Measurements from ENCODE around the gene CPXM1. TPM values are rescaled to one million over a fixed set of nuclear protein-coding genes. Genes with fewer than 3 reads are reported as not detected.

CPXM1 gene
- total and polyA plus RNA-seq, 2 experiments from 2014 or later, result 57.8 to 66.3 TPM

DNA sequence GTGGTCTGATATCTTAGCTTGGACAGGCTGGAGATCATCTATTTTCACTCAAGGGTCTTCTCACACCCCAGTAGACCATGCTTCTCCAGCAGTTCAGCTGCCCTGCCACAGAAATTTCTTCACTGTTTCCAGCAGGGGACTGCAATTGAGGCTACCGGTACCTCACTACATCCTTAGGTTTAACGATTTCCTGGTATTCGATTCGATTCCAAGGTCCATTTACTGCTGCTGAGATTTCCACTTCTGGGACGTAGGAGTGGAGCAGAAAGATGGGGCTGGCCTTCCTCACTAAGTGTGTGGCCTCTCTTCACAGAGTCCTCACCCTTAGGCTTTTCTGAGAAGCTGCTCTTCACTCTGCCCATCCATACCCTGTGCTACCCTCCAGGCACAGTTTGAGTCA lies 46.3 kb upstream of the CPXM1 start:
- Histone ChIP-seq H3K79me2 (peaks cover 20% of the 10 kb centered on the region), H3K27me3 (no peaks in the 10 kb centered on the region), H3K4me2 (no peak overlapping the region), H3K9me3 (ENCODE audit: low read depth) (no peaks in the 10 kb centered on the region), H3K4me1 (ENCODE audit: insufficient read depth) (peaks cover under 1% of the 10 kb centered on the region), H3K9me2 (replicated peaks; ENCODE audit: insufficient read depth) (no peaks in the 10 kb centered on the region), H3K27ac (no peak overlapping the region), H4K20me1 (ENCODE audit: insufficient read depth, poor library complexity, severe bottlenecking) (no peaks in the 10 kb centered on the region), H3K36me3 (replicated peaks; ENCODE audit: insufficient read depth, low read depth) (no peaks in the 10 kb centered on the region), H2AFZ (no peak overlapping the region), H3K4me3 (no peak overlapping the region)
- no peak for DNase-seq (ENCODE audit: low spot score)
- TF ChIP-seq EZH2phosphoT487 (IDR thresholded peaks at IDR 0.05; ENCODE audit: low read depth, severe bottlenecking, unreplicated experiment) (no peak), EZH2 (IDR thresholded peaks at IDR 0.05; ENCODE audit: borderline replicate concordance) (no peak)
- TF ChIP-seq, protein P1, sequence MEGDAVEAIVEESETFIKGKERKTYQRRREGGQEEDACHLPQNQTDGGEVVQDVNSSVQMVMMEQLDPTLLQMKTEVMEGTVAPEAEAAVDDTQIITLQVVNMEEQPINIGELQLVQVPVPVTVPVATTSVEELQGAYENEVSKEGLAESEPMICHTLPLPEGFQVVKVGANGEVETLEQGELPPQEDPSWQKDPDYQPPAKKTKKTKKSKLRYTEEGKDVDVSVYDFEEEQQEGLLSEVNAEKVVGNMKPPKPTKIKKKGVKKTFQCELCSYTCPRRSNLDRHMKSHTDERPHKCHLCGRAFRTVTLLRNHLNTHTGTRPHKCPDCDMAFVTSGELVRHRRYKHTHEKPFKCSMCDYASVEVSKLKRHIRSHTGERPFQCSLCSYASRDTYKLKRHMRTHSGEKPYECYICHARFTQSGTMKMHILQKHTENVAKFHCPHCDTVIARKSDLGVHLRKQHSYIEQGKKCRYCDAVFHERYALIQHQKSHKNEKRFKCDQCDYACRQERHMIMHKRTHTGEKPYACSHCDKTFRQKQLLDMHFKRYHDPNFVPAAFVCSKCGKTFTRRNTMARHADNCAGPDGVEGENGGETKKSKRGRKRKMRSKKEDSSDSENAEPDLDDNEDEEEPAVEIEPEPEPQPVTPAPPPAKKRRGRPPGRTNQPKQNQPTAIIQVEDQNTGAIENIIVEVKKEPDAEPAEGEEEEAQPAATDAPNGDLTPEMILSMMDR (IDR thresholded peaks at IDR 0.05; ENCODE audit: poor library complexity), result no peak
- WGBS (ENCODE audit: low lambda C conversion rate, missing lambda C conversion rate), result 87% methylated on average over 5 of the region's 5 CpGs

DNA sequence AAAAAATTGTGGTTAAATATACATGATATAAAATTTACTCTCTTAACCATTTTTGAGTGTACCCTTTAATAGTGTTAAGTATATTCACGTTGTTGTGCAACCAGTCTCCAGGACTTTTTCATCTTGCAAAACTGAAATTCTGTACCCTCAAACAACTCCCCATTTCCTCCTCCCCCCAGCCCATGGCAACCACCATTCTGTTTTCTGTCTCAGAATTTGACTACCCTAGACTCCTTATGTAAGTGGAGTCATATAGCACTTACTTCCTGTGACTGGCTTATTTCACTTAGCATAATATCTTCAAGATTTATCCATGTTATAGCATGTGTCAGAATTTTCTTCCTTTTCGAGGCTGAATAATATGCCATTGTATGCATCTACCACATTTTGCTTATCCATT lies 45.2 kb upstream of the CPXM1 start:
- Histone ChIP-seq H2AFZ (no peak overlapping the region), H3K9me2 (replicated peaks; ENCODE audit: insufficient read depth) (no peaks in the 10 kb centered on the region), H3K9me3 (ENCODE audit: low read depth) (no peaks in the 10 kb centered on the region), H3K79me2 (peaks cover 22% of the 10 kb centered on the region), H3K27me3 (no peaks in the 10 kb centered on the region), H3K36me3 (replicated peaks; ENCODE audit: insufficient read depth, low read depth) (no peaks in the 10 kb centered on the region), H3K27ac (no peak overlapping the region), H3K4me3 (no peak overlapping the region), H4K20me1 (ENCODE audit: insufficient read depth, poor library complexity, severe bottlenecking) (no peaks in the 10 kb centered on the region), H3K4me2 (no peak overlapping the region), H3K4me1 (ENCODE audit: insufficient read depth) (peaks cover 4% of the 10 kb centered on the region)
- no peak for DNase-seq (ENCODE audit: low spot score)
- WGBS (ENCODE audit: low lambda C conversion rate, missing lambda C conversion rate), result 95% methylated on average over 2 of the region's 2 CpGs
- TF ChIP-seq, protein P1 (IDR thresholded peaks at IDR 0.05; ENCODE audit: poor library complexity), result no peak
- no peak for TF ChIP-seq EZH2phosphoT487 (IDR thresholded peaks at IDR 0.05; ENCODE audit: low read depth, severe bottlenecking, unreplicated experiment)
- no peak for TF ChIP-seq EZH2 (IDR thresholded peaks at IDR 0.05; ENCODE audit: borderline replicate concordance)

DNA sequence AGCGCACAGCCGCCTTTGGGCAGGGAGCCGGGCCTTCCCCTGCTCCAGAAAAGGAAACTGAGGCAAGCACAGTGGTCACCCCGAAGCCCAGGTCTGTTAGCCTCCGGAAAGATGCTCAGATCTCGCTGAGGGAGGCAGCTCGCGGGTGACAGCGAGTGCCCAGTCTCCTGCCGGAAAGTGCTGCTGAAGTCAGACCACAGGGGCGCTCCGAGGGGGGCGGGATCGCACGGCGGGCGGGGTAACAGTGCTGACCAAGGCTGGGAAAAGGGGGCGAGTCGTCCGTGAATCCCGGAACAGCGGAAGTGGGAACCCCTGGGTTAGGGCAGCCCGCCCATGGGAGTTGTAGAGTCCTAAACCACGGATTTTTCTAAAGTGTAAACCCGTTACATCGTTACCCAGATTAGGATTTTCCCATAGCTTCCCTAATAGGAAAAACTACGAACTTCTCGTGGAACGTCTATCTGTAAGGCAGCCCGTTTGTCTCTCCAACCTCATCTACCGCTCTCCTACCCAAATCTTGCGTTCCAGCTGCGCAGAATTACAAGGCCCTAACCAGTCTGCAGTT lies 40.6 kb upstream of the CPXM1 start:
- H3K27me3 ChIP-seq, result no peaks in the 10 kb centered on the region
- H3K9me2 ChIP-seq (replicated peaks; ENCODE audit: insufficient read depth), result no peaks in the 10 kb centered on the region
- peak overlapping the region; percentile 99 for H3K4me2 ChIP-seq
- no peaks in the 10 kb centered on the region for H3K9me3 ChIP-seq (ENCODE audit: low read depth)
- peak overlapping the region; percentile 100 for H2AFZ ChIP-seq
- H3K36me3 ChIP-seq (replicated peaks; ENCODE audit: insufficient read depth, low read depth), result no peaks in the 10 kb centered on the region
- WGBS (ENCODE audit: low lambda C conversion rate, missing lambda C conversion rate), result 5% methylated on average over 27 of the region's 33 CpGs
- H3K4me3 ChIP-seq, result peak overlapping the region; percentile 98
- H3K27ac ChIP-seq, result peak overlapping the region; percentile 97
- H3K4me1 ChIP-seq (ENCODE audit: insufficient read depth), result peaks cover 15% of the 10 kb centered on the region
- TF ChIP-seq EZH2 (IDR thresholded peaks at IDR 0.05; ENCODE audit: borderline replicate concordance) (no peak), EZH2phosphoT487 (IDR thresholded peaks at IDR 0.05; ENCODE audit: low read depth, severe bottlenecking, unreplicated experiment) (no peak)
- TF ChIP-seq, protein P1 (IDR thresholded peaks at IDR 0.05; ENCODE audit: poor library complexity), result no peak
- H4K20me1 ChIP-seq (ENCODE audit: insufficient read depth, poor library complexity, severe bottlenecking), result no peaks in the 10 kb centered on the region
- H3K79me2 ChIP-seq, result peaks cover 35% of the 10 kb centered on the region
- peak; percentile 70 for DNase-seq (ENCODE audit: low spot score)

Data from hepatocyte (in vitro differentiated cells).